Adipose tissue (tissue), 3 donors: ENCODE measurements around the gene THSD4. TPM values are rescaled to one million over a fixed set of nuclear protein-coding genes. Genes with fewer than 3 reads are reported as not detected.

Experiments
- H3K27ac ChIP-seq: one replicate; pipeline ENCODE4 v1.5.1; 2013; ENCODE audit warnings: low read depth, low read length
- WGBS, 3 donors: extraction: QIAGEN DNeasy Blood & Tissue Kit; methylation state at CpG; one replicate each; pipeline ENCODE4 v1.1.7; 2013; 5-methylcytosine and 5-hydroxymethylcytosine counted together
- polyA plus RNA-seq, 3 donors: library from polyadenylated mRNA; stranded (reverse); fragments of 200-250 nt; gene quantifications; one replicate each; pipeline ENCODE4 v1.2.3, GENCODE V29; 2013
- donor health status: healthy with polysubstance abuse.
- donor health status: Bipolar disorder and iron deficiency.
- donor health status: healthy.

THSD4 gene
- polyA plus RNA-seq, 3 donors: 1.6 to 3.1 (median 2.4) TPM

DNA sequence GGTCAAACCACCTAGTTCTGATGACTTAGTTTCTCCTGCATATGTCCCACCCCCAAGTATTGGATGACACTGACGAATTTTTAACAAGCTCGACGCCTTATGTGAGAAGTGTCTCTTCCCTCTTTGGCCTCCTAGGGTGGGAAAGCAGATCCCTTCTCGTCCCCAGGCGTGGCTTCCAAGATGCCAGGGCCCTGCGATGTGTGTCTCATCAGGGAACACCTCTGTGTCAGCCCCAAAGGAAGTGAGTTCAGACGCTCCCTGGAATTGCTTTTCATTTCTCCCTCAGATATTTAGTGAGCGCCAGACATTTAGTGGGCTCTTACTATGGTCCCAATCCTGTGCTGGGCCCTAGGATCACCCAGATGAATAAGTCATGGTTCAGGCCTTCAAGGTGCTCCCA is 482.4 kb downstream of the THSD4 start:
- 77 to 87% (median 84%) methylated on average over 8 of the region's 8 CpGs for WGBS, 3 donors
- H3K27ac ChIP-seq: no peak overlapping the region

DNA sequence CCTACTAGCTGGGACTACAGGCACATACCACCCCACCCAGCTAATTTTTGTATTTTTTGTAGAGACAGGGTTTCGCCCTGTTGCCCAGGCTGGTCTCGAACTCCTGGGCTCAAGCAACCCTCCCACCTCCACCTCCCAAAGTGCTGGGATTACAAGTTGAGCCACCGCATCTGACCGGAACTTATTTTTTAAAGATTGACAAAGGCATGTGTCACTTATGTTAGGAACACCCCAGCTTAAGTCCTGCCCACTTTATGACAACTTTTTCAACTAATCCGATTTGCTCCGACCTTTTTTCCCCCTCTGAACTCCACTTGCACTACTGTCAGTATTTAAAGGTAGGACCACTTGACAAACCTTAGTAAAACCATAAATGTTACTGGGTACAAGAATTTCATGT is 483.5 kb downstream of the THSD4 start:
- 93 to 94% (median 93%) methylated on average over 6 of the region's 6 CpGs for WGBS, 3 donors
- no peak overlapping the region for H3K27ac ChIP-seq

DNA sequence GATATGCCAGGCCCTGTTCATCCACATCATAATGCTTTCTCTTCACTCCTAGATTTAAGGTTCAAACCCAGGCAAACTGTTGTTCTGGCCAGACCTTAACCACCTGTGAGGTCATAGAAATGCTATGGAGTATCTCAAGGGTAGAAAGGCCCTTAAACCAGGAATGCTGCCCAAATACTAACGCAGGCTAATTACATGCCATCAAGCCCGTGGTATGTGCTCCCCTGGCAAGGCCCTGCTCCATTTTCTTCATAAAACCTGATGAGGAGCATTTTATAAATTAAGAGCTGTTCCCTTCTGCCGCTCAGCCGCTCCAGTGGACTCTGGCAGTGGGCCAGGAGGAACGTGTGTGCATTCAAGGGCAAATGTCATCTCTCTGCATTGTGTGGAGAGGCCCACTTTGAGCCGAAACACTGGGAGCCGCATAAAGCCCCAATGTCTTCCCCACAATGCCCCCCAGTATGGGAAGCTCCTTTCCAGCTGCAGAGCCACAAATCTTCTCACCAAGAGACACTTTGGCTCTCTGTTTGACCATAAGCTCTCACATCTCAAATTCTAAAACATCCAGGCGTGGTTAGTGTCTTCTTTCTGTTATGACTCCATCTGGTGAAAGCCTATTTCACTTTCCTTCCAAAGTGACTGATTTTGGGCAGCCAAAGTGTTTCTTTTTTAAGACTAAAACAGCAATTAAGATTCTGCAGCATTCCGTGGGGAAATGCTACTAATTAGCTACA is 484.3 kb downstream of the THSD4 start:
- 51 to 62% (median 58%) methylated on average over 9 of the region's 9 CpGs for WGBS, 3 donors
- H3K27ac ChIP-seq: no peak overlapping the region

DNA sequence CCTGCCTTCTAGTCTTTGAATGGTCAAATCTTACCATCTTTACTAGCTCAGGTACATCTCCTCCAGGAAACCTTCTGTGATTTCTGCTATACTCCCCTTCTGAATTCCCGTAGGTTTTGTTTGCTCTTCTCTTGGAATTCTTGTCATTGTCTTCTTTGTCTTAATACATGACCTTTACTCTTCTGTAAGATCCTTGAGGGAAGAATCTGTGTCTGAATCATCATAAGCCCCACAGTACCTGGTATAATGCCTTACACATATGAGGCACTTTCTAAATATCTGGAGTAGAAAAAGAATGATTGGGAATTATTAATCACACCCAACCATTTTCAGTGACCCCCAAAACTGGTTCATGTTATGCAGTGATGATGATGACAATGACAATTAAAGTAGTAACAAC is 485.0 kb downstream of the THSD4 start:
- H3K27ac ChIP-seq: no peak overlapping the region
- 74 to 85% (median 80%) methylated on average over 1 of the region's 1 CpG for WGBS, 3 donors

DNA sequence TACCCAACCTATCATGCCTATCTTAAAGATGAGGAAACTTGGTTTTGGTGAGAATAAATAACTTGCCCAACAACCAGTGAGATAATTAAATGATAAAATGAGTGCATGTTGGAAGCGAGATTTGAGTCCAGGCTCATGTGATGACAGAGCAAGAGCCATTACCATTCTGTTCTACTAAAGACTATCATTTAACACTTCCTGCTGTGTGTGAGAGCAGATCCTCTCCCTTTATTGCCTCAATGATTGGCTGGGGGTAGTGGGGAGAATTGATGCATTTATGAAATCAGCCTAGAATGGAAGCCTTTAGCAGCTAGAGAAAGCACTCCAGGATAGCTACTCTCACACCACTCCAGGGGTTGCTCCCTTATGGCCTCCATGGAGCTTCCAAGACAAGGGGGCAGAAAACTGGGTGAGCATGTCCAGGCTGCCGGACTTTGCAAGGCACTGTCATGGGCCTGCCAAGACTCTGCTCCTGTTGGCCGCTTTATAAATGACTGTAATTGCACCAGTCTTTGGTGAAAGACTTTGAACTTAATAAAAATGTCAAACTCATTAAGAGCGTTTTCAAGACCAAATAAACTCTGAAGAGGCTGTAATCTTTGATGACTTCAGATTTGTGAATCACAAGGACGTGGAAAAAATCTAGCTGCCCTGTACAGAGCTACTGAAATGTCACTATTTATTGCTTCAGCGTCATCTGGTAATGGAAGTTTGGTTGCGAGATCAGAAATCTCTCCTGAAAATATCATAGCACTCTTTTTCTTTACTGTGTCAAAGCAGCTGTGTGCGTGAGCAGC is 486.0 kb downstream of the THSD4 start:
- H3K27ac ChIP-seq: no peak overlapping the region
- 55 to 86% (median 80%) methylated on average over 8 of the region's 8 CpGs for WGBS, 3 donors

DNA sequence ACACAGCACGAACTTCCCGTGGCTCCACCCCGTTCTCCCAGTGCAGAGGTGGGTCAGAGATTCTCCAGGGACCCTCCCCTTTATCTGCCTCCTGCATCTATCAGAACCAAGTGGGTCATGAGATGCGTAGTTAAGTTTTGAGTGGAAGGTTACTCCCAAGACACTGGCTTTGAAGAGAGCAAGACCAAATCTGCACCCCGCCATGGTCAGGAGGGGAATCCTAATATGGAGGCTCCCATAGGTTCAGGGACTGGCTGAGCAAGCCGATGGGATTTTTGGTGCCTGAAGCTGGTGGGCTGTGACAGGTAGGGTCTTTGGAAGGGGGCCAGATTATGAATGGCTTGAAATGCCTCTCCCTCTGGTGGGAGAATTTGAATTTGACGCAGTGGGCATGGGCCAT is 488.1 kb downstream of the THSD4 start:
- WGBS, 3 donors: 46 to 63% (median 53%) methylated on average over 7 of the region's 7 CpGs
- no peak overlapping the region for H3K27ac ChIP-seq

DNA sequence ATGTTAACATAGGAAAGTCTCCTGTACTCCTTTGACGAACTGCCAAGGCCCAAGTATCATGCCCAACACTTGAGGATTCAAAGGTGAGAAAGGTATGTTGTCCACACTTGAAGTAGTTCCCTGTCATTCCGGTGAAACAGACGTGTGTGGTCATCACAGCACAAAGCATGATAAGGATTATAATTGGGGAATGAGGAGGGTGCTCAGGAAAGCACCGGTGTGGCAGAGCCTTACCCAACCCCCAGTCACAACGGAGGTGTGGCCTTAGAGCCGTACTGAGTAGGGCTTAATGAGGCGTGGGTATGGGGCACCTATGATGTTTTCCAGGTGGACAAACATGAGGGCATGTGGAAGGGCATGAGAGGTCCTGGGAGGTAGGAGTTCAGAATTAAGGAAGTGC is 492.1 kb downstream of the THSD4 start:
- WGBS, 3 donors: 74 to 94% (median 90%) methylated on average over 7 of the region's 7 CpGs
- H3K27ac ChIP-seq: no peak overlapping the region

DNA sequence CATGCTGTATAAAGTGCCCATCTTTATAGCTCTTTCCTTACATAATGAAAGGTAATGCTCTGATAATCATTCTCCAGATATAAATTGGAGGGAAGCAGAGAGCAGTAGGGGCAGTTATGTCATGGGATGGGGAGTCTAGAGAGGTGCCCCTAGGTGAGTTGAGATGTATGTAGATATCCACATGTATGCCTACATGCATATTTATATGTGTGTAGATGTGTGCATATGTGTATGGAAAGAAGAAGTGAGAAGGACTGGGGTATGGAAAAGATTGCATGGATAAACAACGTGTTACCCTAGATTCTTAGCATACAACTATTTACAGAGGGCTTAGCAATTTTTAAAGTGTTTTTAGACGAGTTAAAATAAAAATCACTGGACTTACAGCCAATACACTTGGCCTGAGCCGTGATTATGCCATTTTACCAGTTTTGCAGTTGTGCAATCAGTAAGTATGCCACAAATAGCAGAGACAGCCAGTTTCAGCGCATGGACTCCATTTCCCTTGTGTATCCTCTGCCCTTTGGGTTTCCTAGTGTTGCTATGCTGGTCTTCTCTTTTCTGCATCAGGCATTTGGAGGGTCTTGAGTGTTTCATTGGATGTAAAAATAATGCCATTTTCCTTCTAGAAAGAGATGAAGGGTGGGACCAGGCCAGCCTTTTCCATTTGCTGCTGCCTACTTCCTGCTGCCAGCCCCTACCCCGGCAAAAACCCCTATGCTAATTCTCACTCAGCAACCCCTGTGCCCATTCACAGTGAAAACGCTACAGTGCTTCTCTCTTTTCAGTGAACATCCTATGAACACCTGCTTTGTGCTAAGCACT is 495.7 kb downstream of the THSD4 start:
- H3K27ac ChIP-seq: no peak overlapping the region
- WGBS, 3 donors: 60 to 75% (median 69%) methylated on average over 6 of the region's 6 CpGs

DNA sequence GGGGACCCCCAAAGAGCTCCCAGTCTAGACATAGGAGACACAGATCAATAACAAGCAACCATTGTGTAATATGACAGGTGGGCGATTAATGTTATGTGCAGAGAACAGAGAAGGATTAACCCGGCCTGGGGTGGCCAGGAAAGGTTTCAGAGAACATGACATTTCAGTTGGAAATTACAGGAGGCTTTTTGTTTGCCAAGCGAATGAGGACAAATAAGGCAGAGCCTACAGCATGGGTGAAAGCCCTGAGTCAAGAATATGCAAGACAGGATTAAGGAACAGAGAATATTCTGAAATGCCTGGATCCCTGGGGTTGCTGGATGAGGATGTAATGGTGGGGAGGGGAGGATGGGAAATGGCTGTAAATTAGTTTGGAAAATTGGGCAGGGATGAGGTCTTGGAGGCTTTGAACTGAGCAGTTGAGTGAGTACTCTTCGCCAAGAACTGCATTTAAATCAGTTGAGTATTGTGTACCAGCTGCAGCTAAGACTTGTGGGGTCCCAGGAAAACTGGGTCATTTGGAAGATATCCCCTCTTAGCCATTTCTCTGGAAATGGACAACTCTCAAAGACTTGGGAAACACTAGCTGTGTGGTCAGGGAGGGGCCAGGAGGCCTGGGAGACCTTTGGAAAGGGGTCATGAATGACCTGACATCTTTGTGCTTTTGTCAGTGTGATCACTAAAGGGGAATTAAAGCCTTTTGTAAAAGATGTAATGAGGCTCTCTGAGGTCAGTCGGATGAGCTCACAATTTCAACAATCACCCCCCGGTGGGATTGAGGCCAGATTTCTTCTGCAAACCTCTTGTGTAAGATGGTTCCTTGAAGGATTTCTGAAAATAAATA is 496.5 kb downstream of the THSD4 start:
- no peak overlapping the region for H3K27ac ChIP-seq
- WGBS, 3 donors: 58 to 81% (median 80%) methylated on average over 6 of the region's 6 CpGs

DNA sequence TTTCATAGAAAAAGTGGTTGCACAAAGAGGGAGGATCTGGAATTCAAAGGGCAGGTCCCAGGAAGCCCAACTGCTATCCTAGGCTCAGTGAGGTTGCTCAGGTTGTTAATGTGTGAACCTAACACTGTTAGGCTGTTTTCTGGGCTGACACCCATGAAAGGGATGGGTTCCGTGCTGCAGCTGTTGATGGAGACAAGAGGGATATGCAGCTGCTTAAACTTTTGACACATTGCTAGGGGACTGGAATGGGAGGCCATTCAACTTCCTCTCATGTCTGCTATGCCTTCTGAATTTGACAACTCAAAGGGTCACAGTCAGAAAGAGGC is 497.1 kb downstream of the THSD4 start:
- H3K27ac ChIP-seq: no peak overlapping the region
- 63 to 85% (median 67%) methylated on average over 1 of the region's 1 CpG for WGBS, 3 donors

DNA sequence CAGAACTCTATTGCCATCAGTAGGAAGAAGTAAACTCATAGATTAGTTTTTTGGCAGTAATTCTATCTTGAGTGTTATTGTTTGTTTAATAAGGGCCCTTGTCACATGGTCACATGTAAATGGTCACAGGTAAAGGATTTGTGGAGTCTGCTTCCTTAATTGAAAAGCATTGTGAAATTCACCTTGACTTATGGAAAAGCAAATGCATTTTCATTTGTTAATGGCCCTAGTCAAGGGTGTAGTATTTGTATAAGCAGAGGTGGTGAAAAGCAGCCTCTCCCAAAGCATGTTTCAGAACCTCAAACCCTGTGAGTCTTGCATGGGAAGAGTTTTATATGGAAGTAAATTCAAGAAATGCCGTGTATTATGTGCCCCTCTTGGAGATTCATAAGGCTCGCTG is 497.6 kb downstream of the THSD4 start:
- whole genome bisulfite sequencing, 3 donors: 92 to 97% (median 94%) methylated on average over 2 of the region's 2 CpGs
- H3K27ac ChIP-seq: no peak overlapping the region

DNA sequence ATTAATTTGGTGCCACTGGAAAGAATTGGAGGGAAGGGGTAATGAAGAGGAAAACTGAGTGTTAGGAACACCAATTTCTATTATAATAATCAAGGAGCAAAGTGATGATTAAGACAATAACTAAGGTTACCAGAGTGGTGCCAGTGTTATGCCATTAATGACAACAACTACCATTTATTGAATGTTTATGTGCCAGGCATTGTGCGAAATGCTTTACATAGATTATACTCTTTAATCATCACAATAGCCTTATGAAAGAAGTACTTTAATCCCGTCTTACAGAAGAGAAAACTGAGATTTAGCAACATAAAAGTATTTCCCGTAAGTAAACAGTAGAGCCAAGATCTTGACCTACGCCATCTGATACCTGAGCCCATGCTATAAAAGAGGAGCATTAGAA is 507.8 kb downstream of the THSD4 start:
- WGBS, 3 donors: 90 to 94% (median 91%) methylated on average over 4 of the region's 4 CpGs
- H3K27ac ChIP-seq: no peak overlapping the region

DNA sequence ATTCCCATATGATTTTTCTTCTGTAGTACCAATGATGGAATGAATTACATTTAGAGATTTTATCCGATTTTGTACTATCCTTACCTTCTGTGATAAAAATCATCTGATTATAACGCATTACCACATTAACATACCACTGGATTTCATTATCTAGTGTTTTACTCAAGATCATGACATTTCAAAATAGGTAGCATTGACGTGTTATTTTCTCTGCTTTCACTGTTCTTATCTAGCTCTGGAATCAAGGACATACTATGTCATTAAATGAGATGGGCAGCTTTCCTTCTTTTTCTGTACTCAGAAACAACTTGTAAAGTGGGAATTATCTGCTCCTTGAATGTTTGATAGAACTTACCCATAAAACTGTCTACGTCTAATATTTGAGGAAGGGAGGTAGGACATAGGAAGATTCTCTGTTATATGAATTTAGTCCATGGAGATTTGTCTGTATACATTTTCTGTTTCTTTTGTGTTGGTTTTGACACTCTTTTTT is 511.4 kb downstream of the THSD4 start:
- no peak overlapping the region for H3K27ac ChIP-seq
- WGBS, 3 donors: 68 to 95% (median 90%) methylated on average over 4 of the region's 4 CpGs

DNA sequence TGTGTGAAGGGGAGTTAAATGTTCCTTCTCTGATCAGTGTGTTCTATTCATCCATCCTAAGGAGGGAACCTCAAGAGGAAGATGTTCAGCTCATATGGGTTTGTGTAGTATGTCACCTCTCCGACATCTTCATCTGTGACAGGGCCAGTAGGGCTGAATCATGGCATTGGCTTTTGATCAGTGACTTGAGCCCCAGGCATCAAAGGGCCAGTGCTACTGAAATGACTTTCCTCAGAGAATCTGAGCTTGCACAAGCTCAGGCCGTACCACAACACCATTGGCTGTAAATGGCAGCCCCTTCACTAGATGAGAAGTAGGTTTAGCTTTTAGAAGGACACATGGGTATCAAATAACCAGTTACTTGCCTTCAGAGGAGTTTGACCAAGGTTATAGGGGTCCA is 511.9 kb downstream of the THSD4 start:
- H3K27ac ChIP-seq: no peak overlapping the region
- 68 to 91% (median 86%) methylated on average over 2 of the region's 2 CpGs for WGBS, 3 donors

DNA sequence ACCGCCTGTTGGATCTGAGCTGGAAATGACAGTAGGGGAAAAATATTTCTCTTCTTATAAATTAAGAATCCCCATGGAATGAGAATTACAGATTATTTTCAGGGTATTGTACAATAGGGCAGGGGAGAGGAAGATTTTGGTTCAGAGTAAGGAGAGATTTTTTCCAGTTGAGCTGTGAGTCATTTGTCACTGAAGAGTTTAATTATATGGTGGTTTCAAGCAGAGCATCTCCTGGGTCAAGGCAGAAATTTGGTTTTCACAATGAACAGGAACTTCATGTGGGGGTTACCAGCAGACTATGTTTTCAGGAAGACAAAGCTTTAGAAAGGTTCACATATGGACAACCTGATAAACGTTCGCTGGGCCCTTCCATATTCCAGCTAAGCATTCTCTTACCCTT is 512.3 kb downstream of the THSD4 start:
- 73 to 85% (median 83%) methylated on average over 3 of the region's 3 CpGs for WGBS, 3 donors
- no peak overlapping the region for H3K27ac ChIP-seq

DNA sequence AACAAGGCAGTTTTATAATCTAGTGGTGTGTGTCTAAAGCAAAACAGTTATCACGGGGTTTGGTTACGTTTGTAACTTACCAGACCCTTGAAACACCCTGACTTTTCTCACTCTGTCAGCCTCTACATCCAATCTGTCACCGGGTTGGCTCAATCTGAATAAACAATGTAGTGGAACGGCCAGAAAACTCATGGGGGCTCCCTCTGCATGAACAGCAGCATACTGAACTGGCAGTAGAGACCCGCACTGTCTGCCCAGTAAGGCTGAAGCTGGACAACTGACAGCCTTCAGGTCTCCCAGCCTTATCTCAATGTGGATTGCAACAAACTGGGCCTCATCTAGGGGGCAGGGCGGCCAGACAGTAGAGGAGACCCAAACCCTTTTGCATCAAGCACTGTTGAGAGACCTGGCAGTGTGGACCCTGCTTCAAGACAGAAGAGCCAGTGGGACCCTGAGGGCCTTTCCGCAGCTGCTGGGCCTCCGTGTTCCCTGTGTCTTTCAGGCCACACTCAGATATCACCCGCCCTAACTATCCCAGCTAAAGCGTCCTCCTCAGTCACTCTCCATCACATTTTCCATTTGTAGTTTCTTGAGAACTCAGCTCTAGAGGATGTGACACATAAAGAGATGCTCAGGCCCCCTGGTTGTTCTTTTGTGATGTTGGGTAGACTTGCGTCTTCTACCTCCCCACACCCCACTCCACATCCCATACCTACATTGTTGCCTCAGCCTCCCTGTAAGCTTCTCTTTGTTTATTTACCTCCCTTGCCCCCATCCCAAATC is 513.9 kb downstream of the THSD4 start:
- no peak overlapping the region for H3K27ac ChIP-seq
- WGBS, 3 donors: 73 to 89% (median 78%) methylated on average over 9 to 11 of the region's 11 CpGs

DNA sequence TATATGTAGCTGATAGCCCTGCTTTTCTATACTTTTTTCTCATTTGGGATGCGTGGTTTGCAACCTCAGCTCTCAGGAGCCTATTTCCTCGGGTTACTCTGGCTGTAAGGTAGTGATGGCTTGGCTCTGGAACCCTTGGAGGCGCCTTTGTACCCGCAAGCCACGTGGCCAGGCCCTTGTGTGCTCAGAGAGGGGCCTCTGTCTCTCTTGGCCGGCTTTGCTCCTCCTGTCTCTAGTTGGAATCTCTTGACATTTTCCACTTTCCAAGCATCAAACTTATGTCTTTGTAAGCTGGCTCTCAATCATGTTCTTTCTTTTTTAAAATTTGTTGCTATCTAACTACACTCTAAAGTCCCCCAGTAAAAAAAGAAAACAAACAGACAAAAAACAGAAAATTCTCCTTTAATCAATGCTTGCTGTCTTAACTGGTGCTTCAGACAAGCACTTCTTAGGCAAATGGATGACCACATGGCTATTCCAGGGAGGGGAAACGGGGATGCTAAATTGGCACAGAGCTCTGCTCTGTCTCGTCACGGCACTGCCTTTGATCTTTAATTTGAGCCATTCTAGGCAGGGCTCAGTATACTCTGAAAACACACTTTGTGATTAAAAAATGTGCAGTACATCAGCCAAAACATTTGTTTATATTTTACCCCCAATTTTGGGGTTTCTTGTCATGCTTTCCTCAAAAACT is 514.7 kb downstream of the THSD4 start:
- H3K27ac ChIP-seq: no peak overlapping the region
- WGBS, 3 donors: 58 to 65% (median 63%) methylated on average over 9 of the region's 9 CpGs
